Stromal cell of bone marrow (primary cell): ENCODE measurements around the gene LGALS7.

Experiments used
- DNase-seq: peaks from one replicate; pipeline ENCODE4 v3.0.0-alpha.2; 2012; ENCODE audit warnings: low read depth

The LGALS7 gene

DNA sequence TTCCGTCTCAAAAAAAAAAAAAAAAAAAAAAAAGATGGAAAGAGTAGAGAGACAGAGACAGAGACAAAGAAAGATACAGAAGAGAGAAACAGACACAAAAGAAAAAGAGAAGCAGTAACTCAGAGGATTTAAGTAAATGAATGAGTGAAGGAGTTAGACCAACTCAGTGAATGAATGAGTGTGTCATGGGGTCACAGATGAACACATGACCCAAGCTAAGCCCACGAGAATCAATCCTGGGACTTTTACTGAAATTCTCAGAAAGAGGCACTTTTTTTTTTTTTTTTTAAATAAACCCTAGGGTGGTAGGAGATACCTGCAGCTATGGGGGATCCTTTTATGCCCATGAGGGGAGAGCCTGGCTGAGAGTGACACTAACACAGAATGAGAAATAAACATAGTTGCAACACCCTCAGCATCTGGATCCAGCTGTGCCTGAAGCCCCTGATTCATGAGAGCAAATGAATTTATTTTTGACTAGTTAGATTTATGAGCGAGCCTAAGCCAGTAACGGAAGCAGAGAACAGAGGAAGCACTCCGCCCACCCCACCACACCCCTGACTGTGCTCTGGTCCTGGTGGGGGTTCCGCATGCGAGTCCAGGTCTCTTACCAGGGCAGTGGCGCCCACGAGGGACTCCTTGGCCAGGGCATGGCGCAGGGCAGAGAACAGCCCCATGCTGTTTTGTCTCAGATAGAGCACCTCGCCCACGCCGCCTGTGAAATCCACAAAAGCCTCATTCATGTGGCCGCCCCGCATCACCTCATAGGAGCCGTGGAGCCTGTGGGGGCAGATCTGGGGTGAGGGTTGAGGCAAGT lies 33.7 kb downstream of the LGALS7 start:
- DNase-seq = no peak

DNA sequence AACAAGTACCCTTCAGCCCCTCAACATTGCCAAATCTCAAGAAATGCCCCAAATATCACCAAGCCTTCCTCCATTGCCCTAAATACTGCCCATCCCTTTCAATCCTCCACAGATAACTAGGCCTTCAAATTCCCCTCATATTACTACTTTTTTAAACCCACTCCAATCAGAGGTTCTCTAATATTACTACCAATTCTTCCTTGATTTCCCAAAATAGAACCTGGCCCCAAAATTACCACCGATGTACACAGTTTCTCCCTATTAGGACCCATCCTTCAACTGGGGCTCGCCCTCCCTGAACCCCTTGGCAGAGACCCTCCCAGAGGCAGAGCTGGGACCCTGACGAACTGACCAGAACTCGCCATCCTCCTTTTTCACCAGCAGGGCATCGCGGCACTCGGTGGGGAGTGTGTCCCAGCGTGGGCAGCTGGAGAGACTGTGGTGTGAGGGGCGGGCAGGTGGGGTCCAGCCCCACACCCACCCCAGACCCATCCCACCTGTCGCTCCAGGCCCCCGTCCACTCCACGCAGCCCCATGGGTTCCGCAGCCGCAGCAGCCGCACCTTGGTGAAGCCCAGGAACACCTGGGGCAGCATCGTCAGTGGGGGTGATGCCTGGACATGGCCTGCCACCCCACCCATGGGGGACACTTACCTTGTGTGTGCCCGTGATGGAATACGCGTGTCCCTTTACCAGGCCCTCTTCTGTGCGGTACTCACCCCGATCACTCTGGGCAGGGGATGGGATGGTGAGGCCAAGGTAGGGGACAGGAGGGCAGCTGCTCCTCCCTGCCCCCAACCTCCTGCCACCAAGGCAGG lies 35.2 kb downstream of the LGALS7 start:
- no peak for DNase-seq

DNA sequence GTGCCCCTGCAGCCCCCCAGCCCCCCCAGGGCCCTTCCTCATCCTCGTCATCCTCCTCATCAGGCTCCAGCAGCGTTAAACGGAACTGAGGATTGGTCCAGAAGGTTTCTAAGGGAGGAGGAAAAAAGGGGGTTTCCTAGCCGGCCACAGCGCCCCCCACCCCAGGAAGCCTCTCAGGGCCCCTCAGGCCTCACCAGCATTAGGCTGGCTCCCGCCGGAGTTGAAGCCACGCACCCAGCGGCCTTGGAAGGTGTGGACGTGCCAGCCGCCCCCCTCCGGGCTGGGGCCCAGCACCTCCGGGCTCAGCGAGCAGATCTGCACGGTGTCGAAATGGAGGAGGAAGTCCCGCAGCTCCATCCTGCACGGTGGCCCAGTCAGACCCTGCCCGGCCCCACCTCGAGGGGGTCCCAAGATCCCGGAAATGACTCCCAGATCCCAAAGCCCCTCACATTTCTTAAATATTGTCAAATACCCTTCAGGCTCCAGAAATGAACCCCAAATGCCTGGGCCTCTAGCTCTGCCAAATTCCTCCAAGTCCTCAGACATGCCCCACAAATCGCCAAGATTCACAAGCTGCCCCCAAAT lies 35.9 kb downstream of the LGALS7 start:
- no peak for DNase-seq

DNA sequence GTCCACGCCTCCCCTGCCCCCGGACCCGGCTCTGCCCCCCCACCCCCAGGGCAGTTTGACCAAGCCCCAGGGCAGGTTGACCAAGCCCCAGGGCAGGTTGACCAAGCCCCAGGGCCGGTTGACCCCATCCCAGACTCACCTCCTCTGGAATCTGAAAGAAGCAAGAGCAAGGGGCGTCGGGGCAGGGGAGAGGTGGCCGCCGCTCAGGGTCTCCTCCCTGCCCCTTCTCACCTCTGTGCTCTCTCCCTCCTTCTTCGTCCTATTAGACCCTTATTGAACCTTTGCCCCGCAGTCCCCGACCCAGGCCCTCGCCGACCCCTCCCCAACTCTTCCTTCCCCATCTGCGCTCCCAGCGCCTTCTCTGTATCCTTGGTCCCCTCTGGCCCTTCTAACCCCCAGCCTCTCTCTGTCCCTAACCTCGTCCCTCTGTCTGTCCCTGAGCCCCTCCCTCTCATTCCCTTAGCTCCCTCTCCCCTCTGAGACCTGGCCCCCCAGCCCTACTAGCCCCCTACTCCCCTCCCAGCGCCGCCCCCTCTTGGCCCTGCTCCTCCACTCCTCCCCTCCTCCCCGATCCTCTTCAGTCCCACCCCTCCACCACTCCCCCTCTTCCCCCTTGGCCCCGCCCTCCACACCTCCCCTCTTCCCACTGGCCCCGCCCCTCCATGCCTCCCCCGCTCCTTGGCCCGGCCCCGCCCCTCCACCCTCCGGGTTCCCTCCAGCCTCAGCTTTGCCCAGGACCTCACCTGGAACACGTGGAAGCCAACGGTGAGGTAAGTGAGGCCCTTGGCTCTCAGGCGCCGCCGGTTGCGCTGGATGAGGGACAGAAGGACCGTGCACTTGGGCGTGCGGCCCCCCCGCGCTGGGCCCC lies 36.7 kb downstream of the LGALS7 start:
- DNase-seq = no peak

DNA sequence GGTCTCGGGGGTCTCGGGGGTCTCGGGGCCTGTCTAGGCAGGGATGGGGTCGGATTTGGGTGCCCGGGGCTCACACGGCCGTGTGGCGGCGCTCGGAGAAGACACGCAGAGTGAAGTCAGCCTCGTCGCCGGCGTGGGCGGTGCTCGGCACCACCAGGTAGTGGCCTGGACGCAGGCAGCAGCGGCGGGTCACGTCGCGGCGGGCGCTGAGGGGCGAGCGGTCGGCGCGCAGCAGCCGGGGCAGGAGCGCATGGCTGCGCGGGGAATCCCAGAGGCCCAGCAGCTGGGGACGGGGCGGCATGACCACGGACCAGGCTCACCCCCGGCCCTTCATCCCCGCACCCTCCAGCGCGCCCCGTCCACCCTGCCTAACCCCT lies 37.3 kb downstream of the LGALS7 start:
- no peak for DNase-seq

DNA sequence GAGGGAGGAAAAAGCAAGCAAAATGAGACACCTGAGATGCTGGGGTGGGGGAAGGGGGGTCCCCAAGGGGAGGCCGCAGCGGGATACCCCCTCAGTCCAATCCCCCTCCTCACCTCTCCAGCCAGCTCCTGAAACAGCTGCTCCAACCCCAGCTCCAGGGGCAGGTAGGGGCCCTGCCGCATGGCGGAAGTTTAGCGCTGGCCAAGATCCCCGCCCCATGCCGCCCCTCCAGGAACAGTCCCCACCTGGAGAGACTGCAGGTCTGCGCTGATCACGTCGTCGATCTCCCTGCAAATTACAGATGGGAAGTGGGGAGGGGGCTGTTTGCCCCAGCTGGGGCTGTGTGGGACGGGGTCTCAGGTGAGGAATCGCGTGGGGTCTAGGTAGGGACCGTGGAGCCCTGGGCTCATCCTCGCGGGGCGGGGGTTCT lies 38.0 kb downstream of the LGALS7 start:
- DNase-seq = no peak

DNA sequence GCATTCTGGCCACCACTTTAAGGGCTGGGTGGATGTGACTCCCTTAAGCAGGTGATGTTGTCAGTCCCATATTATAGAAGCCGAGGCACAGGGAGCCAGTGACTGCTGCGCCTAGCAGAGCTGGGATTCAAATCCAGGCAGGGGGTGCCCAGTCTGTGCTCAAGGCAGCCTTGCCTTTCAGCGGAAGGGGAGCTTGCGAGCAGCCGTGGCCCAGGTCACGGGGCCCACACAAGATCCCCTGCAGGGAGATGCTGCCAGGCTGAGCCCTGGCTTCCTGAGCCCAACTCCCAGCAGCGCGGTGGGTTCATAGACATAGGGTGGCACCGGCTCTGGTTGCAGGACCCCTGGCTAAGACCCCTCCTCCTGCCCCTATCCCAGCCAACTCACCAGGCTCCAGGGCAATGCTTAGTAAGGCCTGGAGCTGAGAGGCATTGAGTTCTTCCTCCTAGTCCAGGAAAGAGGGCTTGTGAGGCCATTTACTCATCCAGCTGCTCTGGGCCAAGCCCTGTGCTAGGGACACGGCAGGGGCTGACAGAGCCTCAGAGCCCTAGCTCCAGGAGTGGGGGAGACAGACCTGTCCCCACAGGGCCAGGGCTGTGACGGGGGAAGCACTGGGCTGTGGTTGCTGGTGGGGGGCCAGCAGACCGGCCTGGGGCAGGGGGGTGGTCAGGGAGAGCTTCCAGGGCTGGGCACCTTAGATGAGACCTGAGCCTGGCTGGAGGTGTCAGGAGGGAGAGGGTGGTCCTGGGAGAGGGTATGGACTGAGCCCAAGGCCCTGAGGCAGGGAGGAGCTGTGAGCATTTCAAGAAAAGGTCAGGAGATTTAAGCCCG lies 38.7 kb downstream of the LGALS7 start:
- no peak for DNase-seq

DNA sequence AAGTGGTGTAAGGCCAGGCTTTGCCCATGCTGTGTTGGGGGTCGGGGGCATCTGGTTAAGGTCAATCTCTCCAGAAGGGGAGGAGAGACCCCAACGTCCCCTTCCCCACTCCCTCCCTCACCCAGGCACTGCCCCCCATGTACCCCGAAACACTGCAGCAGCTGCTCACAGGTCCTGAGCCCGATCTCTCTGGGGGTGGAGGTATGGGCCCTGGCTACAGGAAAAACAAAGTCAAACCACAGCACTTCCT lies 39.2 kb downstream of the LGALS7 start:
- no peak for DNase-seq

DNA sequence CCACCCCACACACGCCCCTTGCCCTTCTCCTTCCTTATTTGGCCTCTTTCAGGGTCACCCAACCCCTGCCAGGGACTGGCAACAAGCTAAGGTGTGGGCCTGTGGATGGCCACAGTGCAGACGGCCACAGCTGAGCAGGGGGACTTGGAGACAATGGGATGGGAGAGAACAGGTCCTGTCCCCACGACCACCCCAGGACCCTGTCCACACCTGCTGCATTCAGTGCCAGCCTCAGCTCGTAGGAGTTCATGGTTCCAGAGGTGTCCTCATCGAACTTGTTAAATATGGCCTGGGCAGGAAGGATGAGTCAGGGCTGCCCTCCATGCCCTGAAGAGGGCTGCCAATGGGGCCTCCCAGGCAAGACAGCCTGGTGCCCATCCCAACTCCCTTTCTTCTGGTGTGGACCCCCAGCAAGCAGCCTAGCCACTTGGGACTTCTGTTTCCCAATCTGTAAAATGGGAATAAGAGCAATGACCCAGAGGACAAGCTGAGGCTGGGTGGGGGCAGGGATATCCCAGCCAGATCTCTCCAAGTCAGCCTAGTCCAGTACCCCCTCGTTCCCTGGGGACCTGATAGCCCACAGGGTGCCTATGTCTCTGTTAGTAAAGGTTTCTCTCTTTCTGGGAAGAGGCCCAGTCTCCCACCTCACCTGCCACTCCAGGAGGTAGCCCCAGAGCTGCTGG lies 39.7 kb downstream of the LGALS7 start:
- no peak for DNase-seq

DNA sequence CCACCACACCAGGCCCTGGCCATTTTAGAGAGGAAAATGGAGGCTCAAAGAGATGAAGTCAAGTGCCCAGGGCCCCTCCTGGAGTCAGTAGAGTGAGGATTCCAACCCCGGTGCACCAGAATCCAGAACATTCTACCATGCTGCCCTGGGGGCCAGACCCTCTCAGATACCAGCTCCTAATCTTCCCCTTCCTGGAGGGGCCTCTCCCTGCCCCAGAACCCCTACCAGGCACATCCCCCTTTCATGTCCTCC lies 40.1 kb downstream of the LGALS7 start:
- DNase-seq = no peak

DNA sequence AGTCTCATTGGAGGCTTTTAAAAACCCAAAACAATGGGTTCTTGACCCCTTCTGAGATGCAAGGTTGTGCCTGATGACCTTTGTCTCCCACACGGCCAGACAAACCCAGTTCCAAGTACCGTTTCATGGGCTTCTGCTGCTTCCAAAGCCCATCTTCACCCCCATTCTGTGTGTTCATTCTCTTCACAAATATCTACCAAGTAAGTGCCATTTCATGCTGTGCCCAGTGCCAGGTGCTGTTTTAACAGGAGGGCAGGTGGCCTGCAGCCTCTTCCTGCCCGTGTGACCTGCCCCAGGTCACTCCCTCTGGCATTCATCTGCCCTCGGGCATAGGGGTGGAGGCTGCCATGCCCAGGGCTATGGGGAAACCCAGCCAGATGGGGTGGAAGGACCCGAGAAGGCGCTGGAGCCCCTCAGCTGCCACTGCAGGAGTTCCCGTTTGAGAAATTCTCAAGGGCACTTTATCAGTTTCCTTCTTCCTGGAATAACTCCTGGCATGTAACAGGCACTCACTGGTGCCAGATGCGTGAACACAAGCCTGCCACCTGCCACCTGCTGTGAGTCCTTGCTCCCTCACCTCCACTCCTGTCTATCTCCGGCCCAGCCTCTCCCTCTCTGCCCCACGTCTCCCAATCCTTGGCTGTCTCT lies 41.5 kb downstream of the LGALS7 start:
- DNase-seq = no peak

DNA sequence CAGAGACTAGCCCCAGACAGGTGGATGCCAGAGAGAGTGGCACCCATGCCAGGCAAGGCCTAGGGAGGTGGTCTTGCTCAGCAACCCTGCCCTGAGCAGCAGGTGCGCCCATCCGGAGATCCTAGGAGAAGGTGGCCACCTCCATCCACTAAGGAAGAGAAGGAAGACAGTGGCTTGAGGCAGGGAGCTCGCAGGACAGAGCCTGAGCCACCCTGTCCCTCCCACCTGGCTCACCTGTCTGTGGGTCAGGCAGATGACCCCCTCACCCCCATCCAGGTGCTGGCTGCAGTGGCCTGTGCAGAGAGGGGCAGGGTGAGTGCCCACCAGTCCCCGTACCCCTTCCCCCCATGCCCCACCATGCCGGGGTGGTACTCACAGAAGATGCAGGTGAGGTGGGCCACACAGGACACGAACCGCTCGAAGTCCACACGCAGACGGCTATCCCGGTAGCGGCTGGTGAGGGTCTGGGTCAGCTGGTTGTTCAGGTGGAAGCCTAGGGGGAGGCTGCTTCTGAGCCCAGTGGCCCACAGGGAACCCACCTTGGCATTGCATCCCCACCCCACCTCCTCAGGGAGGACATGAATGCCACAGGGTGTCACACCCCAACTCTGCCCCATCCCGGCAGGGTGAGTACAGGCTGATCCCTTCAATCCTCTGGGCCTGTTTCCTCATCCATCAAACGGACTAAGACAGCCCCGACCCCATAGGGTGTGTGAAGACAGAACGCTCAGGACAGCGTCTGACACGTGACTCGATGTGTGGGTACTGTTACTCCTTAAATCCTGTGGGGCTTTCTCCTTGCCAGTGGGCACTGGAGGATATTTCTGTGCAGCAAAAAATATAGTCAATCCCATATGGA lies 42.4 kb downstream of the LGALS7 start:
- DNase-seq = no peak

DNA sequence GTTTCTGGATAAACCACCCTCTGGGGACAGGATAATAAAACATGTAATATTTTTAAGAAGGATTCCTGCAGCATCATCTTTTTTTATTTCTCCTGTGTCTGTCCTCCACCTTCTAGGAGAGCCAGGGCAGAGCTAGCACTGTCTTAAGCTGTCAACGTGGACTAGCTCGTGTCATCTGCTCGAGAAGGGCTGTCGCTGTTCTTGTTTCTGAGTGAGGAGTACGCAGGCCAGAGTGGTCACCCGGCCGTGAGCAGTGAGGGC lies 42.9 kb downstream of the LGALS7 start:
- DNase-seq = no peak

DNA sequence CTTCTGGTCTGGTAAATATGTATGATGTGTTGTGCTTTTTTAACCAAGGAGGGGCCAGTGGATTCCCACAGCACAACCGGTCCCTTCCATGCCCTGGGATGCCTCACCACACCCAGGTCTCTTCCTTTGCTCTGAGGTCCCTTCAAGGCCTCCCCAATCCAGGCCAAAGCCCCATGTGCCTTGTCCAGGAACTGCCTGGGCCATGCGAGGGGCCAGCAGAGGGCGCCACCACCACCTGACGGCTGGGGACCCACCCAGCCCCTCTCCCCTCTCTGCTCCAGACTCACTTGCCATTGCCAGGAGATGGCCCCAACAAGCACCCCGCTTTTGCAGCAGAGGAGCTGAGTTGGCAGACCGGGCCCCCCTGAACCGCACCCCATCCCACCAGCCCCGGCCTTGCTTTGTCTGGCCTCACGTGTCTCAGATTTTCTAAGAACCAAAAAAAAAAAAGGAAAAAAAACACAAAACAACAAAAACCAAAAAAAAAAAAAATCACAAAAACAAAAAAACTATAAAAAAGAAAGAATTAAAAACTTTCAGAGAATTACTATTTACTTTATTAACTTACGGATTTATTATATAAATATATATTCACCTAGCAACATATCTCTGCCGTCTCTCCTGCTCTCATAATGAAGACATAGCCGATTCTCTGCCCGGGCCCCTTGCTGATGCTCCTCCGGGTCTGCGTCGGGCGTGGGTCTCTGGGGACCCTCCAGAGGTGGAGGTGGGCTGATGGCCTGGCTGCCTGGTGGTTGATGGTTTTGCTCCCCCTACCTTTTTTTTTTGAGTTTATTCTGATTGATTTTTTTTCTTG lies 43.5 kb downstream of the LGALS7 start:
- no peak for DNase-seq

DNA sequence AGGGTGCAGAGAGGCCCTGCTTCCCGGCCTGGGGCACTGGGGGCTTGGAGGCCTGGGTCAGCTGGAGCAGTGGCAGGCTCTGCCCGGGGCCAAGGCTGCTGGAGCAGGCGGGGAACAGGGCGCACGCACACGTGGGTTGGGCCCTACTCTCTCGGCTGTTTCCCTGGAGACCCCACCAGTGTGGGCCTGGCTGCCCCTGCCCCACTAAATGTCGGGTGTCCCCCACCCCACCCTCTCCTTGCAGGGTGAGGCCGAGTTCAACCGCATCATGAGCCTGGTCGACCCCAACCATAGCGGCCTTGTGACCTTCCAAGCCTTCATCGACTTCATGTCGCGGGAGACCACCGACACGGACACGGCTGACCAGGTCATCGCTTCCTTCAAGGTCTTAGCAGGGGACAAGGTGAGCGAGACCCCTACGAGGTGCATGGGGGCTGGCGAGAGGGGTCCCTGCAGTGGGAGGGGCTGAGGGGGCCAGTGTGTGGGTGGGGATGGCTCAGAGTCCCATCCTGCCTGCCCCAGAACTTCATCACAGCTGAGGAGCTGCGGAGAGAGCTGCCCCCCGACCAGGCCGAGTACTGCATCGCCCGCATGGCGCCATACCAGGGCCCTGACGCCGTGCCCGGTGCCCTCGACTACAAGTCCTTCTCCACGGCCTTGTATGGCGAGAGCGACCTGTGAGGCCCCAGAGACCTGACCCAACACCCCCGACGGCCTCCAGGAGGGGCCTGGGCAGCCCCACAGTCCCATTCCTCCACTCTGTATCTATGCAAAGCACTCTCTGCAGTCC lies 44.4 kb downstream of the LGALS7 start:
- DNase-seq = no peak

DNA sequence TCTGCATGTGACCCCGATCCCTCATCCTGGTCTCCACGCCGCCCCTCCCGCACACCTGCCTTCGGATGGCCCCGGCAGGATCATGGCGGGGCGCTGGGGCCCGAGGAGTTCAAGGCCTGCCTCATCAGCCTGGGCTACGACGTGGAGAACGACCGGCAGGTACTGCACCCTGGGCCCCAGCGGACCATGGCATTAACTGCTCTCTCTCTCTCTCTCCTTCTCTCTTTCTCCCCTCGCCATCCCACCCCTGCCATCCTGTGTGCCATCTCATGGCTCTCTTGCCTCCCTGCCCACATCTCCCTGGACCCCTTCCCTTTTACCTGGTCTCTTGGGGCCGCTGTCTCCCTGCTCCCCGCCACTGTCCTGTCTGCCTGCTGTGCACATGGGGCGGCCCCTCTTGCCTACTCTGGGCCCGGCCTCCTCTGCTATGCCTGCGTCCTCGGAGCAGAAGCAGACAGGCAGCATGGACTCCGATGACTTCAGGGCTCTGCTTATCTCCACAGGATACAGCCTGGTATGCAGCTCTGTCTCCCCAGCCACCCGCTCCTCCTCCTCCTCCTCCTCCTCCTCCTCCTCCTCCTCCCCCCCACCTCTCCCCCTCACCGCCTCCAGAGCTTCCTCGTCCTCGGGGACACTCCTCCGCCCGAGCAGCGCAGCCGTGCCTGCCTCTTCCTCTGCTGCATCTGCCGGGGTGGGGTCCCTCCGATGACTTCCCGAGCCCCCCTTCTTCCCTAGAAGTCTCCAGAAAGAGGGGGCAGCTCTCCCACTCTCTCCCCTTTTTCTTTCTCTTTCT lies 45.3 kb downstream of the LGALS7 start:
- no peak for DNase-seq

DNA sequence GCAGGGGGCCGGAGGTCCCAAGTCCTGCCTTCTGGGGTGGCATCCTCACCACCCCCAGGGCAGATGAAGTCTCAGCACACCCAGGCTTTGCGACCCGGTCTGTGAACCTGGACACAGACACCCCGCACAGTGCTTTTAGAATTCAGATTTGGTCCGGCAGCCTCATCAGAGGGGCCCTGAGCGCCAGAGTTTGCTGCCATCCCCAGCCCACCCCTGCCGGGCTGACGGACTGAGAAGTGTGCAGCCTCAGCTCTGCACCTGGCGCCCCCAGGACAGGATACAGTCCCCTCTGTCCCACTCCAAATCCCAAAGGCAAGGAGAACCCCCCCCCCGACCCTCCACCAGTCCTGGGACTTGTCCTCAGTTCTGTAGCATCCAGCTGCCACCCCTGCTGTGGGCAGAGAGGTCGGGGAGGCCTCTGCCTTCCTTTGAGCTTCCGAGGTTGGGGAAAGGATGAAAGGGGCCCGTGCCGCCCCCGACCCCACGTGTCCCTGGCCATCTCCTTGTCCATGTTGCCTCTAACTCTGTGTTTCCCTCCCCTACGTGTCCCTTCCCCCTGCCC lies 45.9 kb downstream of the LGALS7 start:
- DNase-seq = no peak
